ENCODE data around the gene JSRP1. TPM values are rescaled to one million over a fixed set of nuclear protein-coding genes. Genes with fewer than 3 reads are reported as not detected.

Gene JSRP1
- total RNA-seq, 1 experiment from 2014 or later = 1.6 TPM

GRCh38 chr19:2216361-2217225 lies 39.6 kb downstream of the JSRP1 start:
- DNase-seq (ENCODE audit: low read depth) = no peak

GRCh38 chr19:2215281-2215751 lies 40.9 kb downstream of the JSRP1 start:
- DNase-seq (ENCODE audit: low read depth) = no peak

- no peak for DNase-seq (ENCODE audit: low read depth)
Observed at GRCh38 chr19:2214251-2214650, 42.0 kb downstream of the JSRP1 start.

DNA sequence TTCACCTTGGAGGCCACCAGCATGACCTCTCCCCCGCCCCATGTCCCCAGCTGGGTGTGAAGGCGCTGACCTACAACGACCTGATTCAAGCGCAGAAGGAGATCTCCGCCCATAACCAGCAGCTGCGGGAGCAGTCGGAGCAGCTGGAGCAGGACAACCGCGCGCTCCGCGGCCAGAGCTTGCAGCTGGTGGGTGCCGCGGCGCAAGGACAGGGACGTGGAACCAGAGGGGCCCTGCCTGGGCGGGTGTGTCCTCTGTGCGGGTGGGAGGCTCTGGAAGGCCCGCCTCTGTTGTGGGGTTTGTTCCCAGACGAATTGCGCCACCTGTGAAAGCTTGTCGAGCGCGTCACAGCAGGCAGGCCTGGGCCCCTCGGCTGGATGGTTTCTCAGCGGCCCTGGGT lies 42.4 kb downstream of the JSRP1 start:
- DNase-seq (ENCODE audit: low read depth) = no peak

DNA sequence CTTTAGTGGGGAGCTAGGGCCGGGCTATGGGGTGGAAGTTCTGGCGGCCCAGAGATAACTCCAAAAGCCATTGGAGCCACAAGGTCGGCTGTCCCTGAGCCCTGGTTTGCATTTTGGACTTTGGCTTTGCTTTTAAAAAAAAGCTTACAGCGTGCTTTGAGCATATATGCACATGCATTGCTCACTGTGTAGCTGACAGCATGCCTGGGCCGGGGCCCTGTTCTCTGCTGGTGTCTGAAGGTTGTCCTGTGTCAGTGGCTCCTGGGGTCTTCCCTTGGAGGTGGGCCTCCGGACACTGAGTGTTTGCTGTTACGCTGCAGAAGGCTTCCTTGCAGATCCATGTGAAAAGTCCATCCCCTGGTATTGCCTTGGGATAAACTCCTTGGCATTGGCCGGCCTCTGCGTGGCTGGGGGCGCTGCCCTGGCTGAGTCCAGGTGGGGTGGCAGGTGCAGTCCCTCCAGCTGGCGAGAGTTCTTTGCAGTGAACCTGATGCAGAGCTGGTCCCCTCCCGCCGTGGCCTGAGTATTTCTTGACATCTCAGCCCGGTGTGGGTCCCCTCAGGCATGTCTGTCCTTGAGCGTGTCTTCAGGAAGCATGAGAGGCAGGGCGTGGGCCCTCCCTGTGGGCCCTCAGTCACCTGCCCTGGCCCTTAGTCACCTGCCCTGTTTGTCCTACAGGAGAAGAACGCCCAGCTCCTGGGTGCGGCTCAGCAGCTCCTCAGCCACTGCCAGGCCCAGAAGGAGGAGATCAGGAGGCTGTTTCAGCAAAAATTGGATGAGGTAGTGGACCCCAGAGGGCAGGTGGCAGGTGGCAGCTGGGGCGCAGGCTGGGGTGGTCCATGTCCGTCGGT lies 43.1 kb downstream of the JSRP1 start:
- DNase-seq (ENCODE audit: low read depth) = no peak

GRCh38 chr19:2210987-2211740 lies 45.1 kb downstream of the JSRP1 start:
- no peak for DNase-seq (ENCODE audit: low read depth)

GRCh38 chr19:2210206-2210605 lies 46.0 kb downstream of the JSRP1 start:
- DNase-seq (ENCODE audit: low read depth) = no peak

GRCh38 chr19:2209408-2209807 lies 46.8 kb downstream of the JSRP1 start:
- no peak for DNase-seq (ENCODE audit: low read depth)

DNA sequence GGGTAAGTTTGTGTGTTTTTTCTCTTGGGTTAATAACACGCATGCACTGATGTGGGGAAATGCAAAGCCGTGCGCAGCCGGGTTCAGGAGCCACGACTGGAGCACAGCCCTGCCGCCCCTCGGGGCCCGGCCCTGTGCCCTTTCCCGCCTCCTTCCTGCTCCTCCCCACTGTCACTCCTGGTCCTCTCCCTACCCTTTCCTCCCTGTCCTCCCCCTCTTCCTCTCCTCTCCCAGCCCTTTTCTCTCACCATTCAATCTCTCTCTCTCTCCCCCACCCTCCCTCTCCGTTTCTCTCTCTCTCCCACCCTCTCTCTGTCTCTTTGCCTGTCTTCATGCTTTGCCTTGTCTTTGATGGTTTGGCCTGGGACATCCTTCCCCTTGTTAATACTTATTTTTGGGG lies 47.2 kb downstream of the JSRP1 start:
- DNase-seq (ENCODE audit: low read depth) = no peak

GRCh38 chr19:2207991-2208860 lies 48.0 kb downstream of the JSRP1 start:
- peak; percentile 91 for DNase-seq (ENCODE audit: low read depth)

DNA sequence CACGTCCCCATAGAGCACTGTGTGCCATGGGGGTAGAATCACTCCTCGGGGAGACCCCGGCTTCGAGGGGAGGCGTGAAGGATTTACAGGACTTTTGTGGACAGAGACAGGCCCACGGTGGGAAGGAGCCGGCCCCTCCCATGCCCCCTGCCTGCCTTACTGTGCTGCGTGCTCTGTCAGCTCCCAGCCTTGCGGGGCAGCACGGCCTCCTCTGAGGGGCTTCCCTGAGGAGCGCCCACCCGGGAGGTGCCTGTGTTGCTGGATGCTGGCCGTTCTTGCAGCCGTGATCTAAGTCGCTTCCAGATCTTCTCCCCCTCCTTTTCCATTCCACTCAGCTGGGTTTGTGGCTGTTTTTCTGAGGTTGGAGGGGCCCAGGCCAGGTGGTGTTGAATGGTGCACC lies 49.2 kb downstream of the JSRP1 start:
- no peak for DNase-seq (ENCODE audit: low read depth)

GRCh38 chr19:2202366-2202765 lies 53.9 kb downstream of the JSRP1 start:
- no peak for DNase-seq (ENCODE audit: low read depth)

Other genes with a start within 250 kb of the JSRP1 start
- gene BTBD2, start 240.7 kb downstream of the JSRP1 start, total RNA-seq (2014; rRNA removed; shearing (Covaris generic)) = 18.2 and 19.9 TPM in 2 replicates
- 31.3 and 33.9 TPM in 2 replicates for gene MKNK2, start 205.2 kb downstream of the JSRP1 start, total RNA-seq (2014; rRNA removed; shearing (Covaris generic))
- 11.1 and 13.5 TPM in 2 replicates for gene MOB3A, start 160.1 kb downstream of the JSRP1 start, total RNA-seq (2014; rRNA removed; shearing (Covaris generic))
- not detected in 2 replicates for gene IZUMO4, start 159.5 kb downstream of the JSRP1 start, total RNA-seq (2014; rRNA removed; shearing (Covaris generic))
- gene AP3D1, start 104.9 kb downstream of the JSRP1 start, total RNA-seq (2014; rRNA removed; shearing (Covaris generic)) = 79.0 and 93.3 TPM in 2 replicates
- 5.0 and 10.8 TPM in 2 replicates for gene DOT1L, start 92.5 kb downstream of the JSRP1 start, total RNA-seq (2014; rRNA removed; shearing (Covaris generic))
- 70.9 and 101 TPM in 2 replicates for gene PLEKHJ1, start 20.1 kb downstream of the JSRP1 start, total RNA-seq (2014; rRNA removed; shearing (Covaris generic))
- 26.3 and 47.7 TPM in 2 replicates for gene SF3A2, start 19.6 kb downstream of the JSRP1 start, total RNA-seq (2014; rRNA removed; shearing (Covaris generic))
- gene AMH, start 7.1 kb downstream of the JSRP1 start, total RNA-seq (2014; rRNA removed; shearing (Covaris generic)) = 0.51 and 2.2 TPM in 2 replicates
- gene PEAK3, start 25.8 kb upstream of the JSRP1 start, total RNA-seq (2014; rRNA removed; shearing (Covaris generic)) = not detected in 2 replicates
- gene LINGO3, start 51.7 kb upstream of the JSRP1 start, total RNA-seq (2014; rRNA removed; shearing (Covaris generic)) = 0.23 and 0.24 TPM in 2 replicates
- gene LSM7, start 72.2 kb upstream of the JSRP1 start, total RNA-seq (2014; rRNA removed; shearing (Covaris generic)) = 363 and 380 TPM in 2 replicates
- 19.3 and 24.4 TPM in 2 replicates for gene SPPL2B, start 72.3 kb upstream of the JSRP1 start, total RNA-seq (2014; rRNA removed; shearing (Covaris generic))
- not detected in 2 replicates for gene TMPRSS9, start 103.8 kb upstream of the JSRP1 start, total RNA-seq (2014; rRNA removed; shearing (Covaris generic))
- gene TIMM13, start 171.2 kb upstream of the JSRP1 start, total RNA-seq (2014; rRNA removed; shearing (Covaris generic)) = 54.0 and 56.3 TPM in 2 replicates
- gene LMNB2, start 200.5 kb upstream of the JSRP1 start, total RNA-seq (2014; rRNA removed; shearing (Covaris generic)) = 207 and 209 TPM in 2 replicates
- 70.5 and 85.9 TPM in 2 replicates for gene GADD45B, start 219.7 kb upstream of the JSRP1 start, total RNA-seq (2014; rRNA removed; shearing (Covaris generic))

All from Daoy (cell line).